ENCODE data around the gene ZSCAN18. TPM values are rescaled to one million over a fixed set of nuclear protein-coding genes. Genes with fewer than 3 reads are reported as not detected.

Gene ZSCAN18
- total and polyA plus RNA-seq, 12 donors, result 56.4 to 101 (median 67.7) TPM

DNA sequence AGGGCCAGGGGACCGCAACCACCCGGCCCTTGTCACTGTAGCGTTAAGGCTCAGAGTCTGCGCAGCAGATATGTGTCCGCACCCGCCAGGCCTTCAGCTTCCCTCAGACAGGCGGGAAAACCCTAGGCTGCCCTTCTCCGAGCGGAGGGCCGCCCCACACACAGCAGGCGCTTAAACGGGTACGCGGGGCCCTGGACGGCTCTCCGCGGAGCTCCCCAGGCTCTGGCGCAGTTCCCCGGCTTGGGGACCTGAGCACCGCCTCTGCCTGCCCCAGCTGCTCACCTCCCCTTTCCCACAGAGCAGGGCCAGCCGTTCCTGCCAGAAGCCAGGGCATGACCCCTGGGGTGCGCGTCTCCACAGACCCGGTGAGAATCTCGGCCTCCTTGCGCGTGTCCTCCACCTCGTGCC lies 38.4 kb downstream of the ZSCAN18 start:
- intact Hi-C loops (cut with DNase I), result loop anchor here in 7 of 10 donors (2.0 to 5.0 kb wide), 2 partner anchors 38 to 57 kb away; partner anchors contain the start of genes ZSCAN18 (in 6 of the 7) and ZNF606 (in 1 of the 7)
- ATAC-seq (peak in 5 of 8 donors; percentile 5 to 23 (median 18)), DNase-seq (peak in 1 of 2 donors; percentile 28)
- Histone ChIP-seq H3K9me3 (peaks cover 0 to 72% (median 0%) of the 10 kb centered on the region in 11 donors), H3K4me1 (peaks cover 0 to 20% (median 11%) of the 10 kb centered on the region in 9 donors), H3K27ac (peak overlapping the region; percentile 84 to 99 (median 95)), H3K27me3 (no peaks in the 10 kb centered on the region), H3K36me3 (peaks cover 0 to 28% (median 8%) of the 10 kb centered on the region in 9 donors), H3K4me3 (peak overlapping the region; percentile 51 to 84 (median 72))
- TF ChIP-seq, protein P1, sequence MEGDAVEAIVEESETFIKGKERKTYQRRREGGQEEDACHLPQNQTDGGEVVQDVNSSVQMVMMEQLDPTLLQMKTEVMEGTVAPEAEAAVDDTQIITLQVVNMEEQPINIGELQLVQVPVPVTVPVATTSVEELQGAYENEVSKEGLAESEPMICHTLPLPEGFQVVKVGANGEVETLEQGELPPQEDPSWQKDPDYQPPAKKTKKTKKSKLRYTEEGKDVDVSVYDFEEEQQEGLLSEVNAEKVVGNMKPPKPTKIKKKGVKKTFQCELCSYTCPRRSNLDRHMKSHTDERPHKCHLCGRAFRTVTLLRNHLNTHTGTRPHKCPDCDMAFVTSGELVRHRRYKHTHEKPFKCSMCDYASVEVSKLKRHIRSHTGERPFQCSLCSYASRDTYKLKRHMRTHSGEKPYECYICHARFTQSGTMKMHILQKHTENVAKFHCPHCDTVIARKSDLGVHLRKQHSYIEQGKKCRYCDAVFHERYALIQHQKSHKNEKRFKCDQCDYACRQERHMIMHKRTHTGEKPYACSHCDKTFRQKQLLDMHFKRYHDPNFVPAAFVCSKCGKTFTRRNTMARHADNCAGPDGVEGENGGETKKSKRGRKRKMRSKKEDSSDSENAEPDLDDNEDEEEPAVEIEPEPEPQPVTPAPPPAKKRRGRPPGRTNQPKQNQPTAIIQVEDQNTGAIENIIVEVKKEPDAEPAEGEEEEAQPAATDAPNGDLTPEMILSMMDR (IDR thresholded peaks at IDR 0.05), result no peak
- 3 to 10% methylated on average over 27 to 28 of the region's 28 CpGs for WGBS, 2 donors

DNA sequence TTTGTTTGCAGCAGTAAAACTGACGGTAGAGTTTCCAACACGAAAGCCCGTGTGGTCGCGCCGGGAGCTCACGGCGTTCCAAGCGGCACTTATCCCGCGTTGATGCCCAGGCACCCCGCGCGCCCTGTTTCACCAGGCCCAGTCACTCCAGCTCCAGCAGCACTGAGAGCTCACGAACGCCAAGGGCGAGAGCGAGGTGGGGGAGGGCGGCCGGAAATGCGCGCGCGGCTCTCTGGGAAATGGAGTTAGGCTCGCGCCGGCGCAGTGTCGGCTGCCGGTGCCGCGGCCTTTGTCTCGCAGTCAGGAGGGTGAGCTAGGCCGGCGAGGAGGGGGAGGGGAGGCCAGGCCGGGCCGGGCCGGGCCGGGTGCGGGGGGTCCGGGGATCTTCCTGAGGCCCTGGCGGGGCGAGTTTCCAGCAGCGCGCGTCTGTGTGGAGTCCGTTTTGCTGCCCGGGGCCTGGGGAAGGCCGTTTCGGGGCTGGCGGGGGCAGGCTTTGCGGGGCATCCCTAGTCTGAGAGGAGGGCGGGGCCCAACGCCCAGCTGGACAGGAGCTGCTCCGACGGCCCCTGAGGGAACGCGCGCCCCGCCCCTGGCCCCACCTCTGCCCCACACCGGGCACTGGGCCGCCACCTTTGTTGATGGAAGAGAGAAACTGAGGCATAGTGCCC lies 38.9 kb downstream of the ZSCAN18 start, which contains the start of gene ZNF135:
ZNF135 (plus strand) TSS at position 280 of the 668 bp plus-strand sequence. CDS start 721 bp downstream, outside the sequence.
- Histone ChIP-seq H3K9me3 (peaks cover 0 to 72% (median 0%) of the 10 kb centered on the region in 11 donors), H3K27ac (peak within 1 kb of the TSS; percentile 84 to 99 (median 95)), H3K27me3 (no peaks in the 10 kb centered on the region), H3K4me3 (peak within 1 kb of the TSS; percentile 51 to 84 (median 72)), H3K4me1 (peaks cover 0 to 25% (median 15%) of the 10 kb centered on the region in 9 donors), H3K36me3 (peaks cover 0 to 22% (median 8%) of the 10 kb centered on the region in 9 donors)
- DNase-seq, result peak; percentile 92 to 94
- peak; percentile 96 to 98 (median 98) for ATAC-seq
- intact Hi-C loops (cut with DNase I), result loop anchor here in 6 of 10 donors (2.0 to 5.0 kb wide), 2 partner anchors 38 to 56 kb away; partner anchors contain the start of genes ZSCAN18 (in 5 of the 6) and ZNF606 (in 1 of the 6)
- TF ChIP-seq, protein P1 (IDR thresholded peaks at IDR 0.05), result no peak
- WGBS, 2 donors, result 0 to 1% methylated on average over 48 to 62 of the region's 62 CpGs

DNA sequence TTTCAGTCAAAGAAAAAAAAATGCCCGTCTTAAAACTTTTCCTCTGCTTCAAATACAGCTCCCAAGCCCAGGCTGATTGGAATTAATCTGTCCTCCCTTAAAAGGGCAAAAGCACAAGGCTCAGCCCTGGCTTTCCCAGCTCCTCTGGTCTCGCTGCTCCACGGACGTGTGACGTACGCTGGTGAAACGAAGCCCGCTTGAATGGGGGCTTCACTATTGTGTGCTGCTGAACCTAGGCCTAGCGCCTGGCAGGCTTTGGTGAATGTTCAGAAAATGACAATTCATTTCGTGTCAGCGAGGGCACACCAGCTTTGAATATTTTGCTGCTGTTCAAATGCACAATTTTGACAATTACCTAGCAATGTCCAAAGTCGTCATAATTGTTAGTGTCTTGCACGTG lies 39.6 kb downstream of the ZSCAN18 start:
- 89 to 90% methylated on average over 13 of the region's 13 CpGs for WGBS, 2 donors
- Histone ChIP-seq H3K4me3 (peak overlapping the region in 8 of 10 donors; percentile 51 to 82 (median 72)), H3K27ac (peak overlapping the region; percentile 84 to 99 (median 95)), H3K4me1 (peaks cover 0 to 29% (median 16%) of the 10 kb centered on the region in 9 donors), H3K9me3 (peaks cover 0 to 72% (median 0%) of the 10 kb centered on the region in 11 donors), H3K27me3 (no peaks in the 10 kb centered on the region), H3K36me3 (peaks cover 0 to 15% (median 2%) of the 10 kb centered on the region in 9 donors)
- DNase-seq (no peak), ATAC-seq (no peak)
- TF ChIP-seq, protein P1 (IDR thresholded peaks at IDR 0.05), result no peak
- intact Hi-C loops (cut with DNase I), result loop anchor here in 6 of 10 donors (2.0 to 5.0 kb wide), 2 partner anchors 39 to 56 kb away; partner anchors contain the start of genes ZSCAN18 (in 5 of the 6) and ZNF606 (in 1 of the 6)

DNA sequence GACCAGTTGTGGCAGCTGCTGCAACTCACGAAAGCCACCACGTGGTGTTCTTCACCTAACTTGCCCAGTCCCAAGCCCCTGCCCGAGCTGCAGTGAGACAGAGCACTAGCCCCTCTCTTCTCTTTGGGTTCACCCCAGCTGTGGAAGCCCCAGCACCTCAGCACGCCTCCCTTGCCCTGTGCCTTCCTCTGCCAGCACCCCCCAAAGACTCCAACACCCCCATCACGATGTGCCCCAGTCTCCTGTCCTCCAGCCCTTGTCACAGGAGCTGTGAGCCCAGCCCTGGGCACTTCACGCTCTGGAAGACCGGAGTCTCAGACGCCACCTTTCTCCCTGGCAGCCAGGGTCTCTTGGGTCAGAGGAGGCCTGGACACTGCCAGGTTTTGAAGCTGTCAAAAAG lies 41.2 kb downstream of the ZSCAN18 start:
- Histone ChIP-seq H3K4me3 (no peak overlapping the region), H3K4me1 (peaks cover 0 to 29% (median 16%) of the 10 kb centered on the region in 9 donors), H3K27me3 (no peaks in the 10 kb centered on the region), H3K27ac (no peak overlapping the region), H3K36me3 (peaks cover 0 to 3% (median 0%) of the 10 kb centered on the region in 9 donors), H3K9me3 (peaks cover 0 to 72% (median 0%) of the 10 kb centered on the region in 11 donors)
- WGBS, 2 donors, result 93 to 94% methylated on average over 8 of the region's 8 CpGs
- ATAC-seq (no peak), DNase-seq (no peak)
- TF ChIP-seq, protein P1 (IDR thresholded peaks at IDR 0.05), result no peak
- intact Hi-C loops (cut with DNase I), result loop anchor here in 5 of 10 donors (5.0 kb wide), 1 partner anchor 40 kb away; the partner anchor contains the start of gene ZSCAN18 (in 5 of the 5)

Measured in heart right ventricle (tissue), 16 donors.